ENCODE data around the gene CDH10. TPM values are rescaled to one million over a fixed set of nuclear protein-coding genes. Genes with fewer than 3 reads are reported as not detected.

CDH10 gene
- total RNA-seq, 1 experiment from 2014 or later, result not detected

- Histone ChIP-seq H3K27me3 (ENCODE audit: low read length) (no peaks in the 10 kb centered on the region), H3K4me2 (ENCODE audit: low read depth, low read length, poor library complexity, severe bottlenecking) (no peak overlapping the region), H2AFZ (ENCODE audit: low read length) (no peak overlapping the region), H3K79me2 (ENCODE audit: low read length) (no peaks in the 10 kb centered on the region), H3K27ac (ENCODE audit: low read length) (no peak overlapping the region), H3K9ac (ENCODE audit: low read length) (no peak overlapping the region), H3K9me2 (replicated peaks; ENCODE audit: insufficient read depth, low read length) (no peaks in the 10 kb centered on the region), H3K4me3 (ENCODE audit: low read length) (no peak overlapping the region), H3K4me1 (ENCODE audit: low read length) (no peaks in the 10 kb centered on the region), H4K20me1 (ENCODE audit: insufficient read depth, low read depth, low read length) (no peaks in the 10 kb centered on the region), H3K36me3 (ENCODE audit: insufficient read depth, low read length) (no peaks in the 10 kb centered on the region), H3K9me3 (ENCODE audit: low read length) (peaks cover 4% of the 10 kb centered on the region; the same call in 1 of the 2 replicates)
- DNase-seq, result no peak
These were observed 147.6 kb downstream of the CDH10 start for GRCh38 chr5:24497145-24497544.

- Histone ChIP-seq H3K4me1 (ENCODE audit: low read length) (no peaks in the 10 kb centered on the region), H3K79me2 (ENCODE audit: low read length) (no peaks in the 10 kb centered on the region), H3K4me2 (ENCODE audit: low read depth, low read length, poor library complexity, severe bottlenecking) (no peak overlapping the region), H3K27me3 (ENCODE audit: low read length) (no peaks in the 10 kb centered on the region), H4K20me1 (ENCODE audit: insufficient read depth, low read depth, low read length) (no peaks in the 10 kb centered on the region), H3K27ac (ENCODE audit: low read length) (no peak overlapping the region), H3K4me3 (ENCODE audit: low read length) (no peak overlapping the region), H3K9me2 (replicated peaks; ENCODE audit: insufficient read depth, low read length) (no peaks in the 10 kb centered on the region), H2AFZ (ENCODE audit: low read length) (no peak overlapping the region), H3K9me3 (ENCODE audit: low read length) (peaks cover 6% of the 10 kb centered on the region; the same call in 1 of the 2 replicates), H3K9ac (ENCODE audit: low read length) (no peak overlapping the region), H3K36me3 (ENCODE audit: insufficient read depth, low read length) (no peaks in the 10 kb centered on the region)
- no peak for DNase-seq
These were observed 148.5 kb downstream of the CDH10 start for GRCh38 chr5:24496268-24496667.

GRCh38 chr5:24492229-24492628 is 152.5 kb downstream of the CDH10 start:
- Histone ChIP-seq H3K9me3 (ENCODE audit: low read length) (peaks cover 7% of the 10 kb centered on the region; the same call in 1 of the 2 replicates), H3K4me2 (ENCODE audit: low read depth, low read length, poor library complexity, severe bottlenecking) (no peak overlapping the region), H3K9ac (ENCODE audit: low read length) (no peak overlapping the region), H3K79me2 (ENCODE audit: low read length) (no peaks in the 10 kb centered on the region), H3K36me3 (ENCODE audit: insufficient read depth, low read length) (no peaks in the 10 kb centered on the region), H3K9me2 (replicated peaks; ENCODE audit: insufficient read depth, low read length) (no peaks in the 10 kb centered on the region), H3K27me3 (ENCODE audit: low read length) (no peaks in the 10 kb centered on the region), H2AFZ (ENCODE audit: low read length) (no peak overlapping the region), H3K4me1 (ENCODE audit: low read length) (no peaks in the 10 kb centered on the region), H4K20me1 (ENCODE audit: insufficient read depth, low read depth, low read length) (no peaks in the 10 kb centered on the region), H3K27ac (ENCODE audit: low read length) (no peak overlapping the region), H3K4me3 (ENCODE audit: low read length) (no peak overlapping the region)
- no peak for DNase-seq

GRCh38 chr5:24491490-24491889 is 153.3 kb downstream of the CDH10 start:
- H3K27me3 ChIP-seq (ENCODE audit: low read length), result no peaks in the 10 kb centered on the region
- H3K9me2 ChIP-seq (replicated peaks; ENCODE audit: insufficient read depth, low read length), result no peaks in the 10 kb centered on the region
- no peaks in the 10 kb centered on the region for H3K4me1 ChIP-seq (ENCODE audit: low read length)
- H3K4me3 ChIP-seq (ENCODE audit: low read length), result no peak overlapping the region
- no peaks in the 10 kb centered on the region for H3K36me3 ChIP-seq (ENCODE audit: insufficient read depth, low read length)
- H2AFZ ChIP-seq (ENCODE audit: low read length), result no peak overlapping the region
- DNase-seq, result no peak
- no peak overlapping the region for H3K27ac ChIP-seq (ENCODE audit: low read length)
- H3K9me3 ChIP-seq (ENCODE audit: low read length), result peaks cover 7% of the 10 kb centered on the region; the same call in 1 of the 2 replicates
- no peak overlapping the region for H3K9ac ChIP-seq (ENCODE audit: low read length)
- no peaks in the 10 kb centered on the region for H3K79me2 ChIP-seq (ENCODE audit: low read length)
- H3K4me2 ChIP-seq (ENCODE audit: low read depth, low read length, poor library complexity, severe bottlenecking), result no peak overlapping the region
- no peaks in the 10 kb centered on the region for H4K20me1 ChIP-seq (ENCODE audit: insufficient read depth, low read depth, low read length)

- no peaks in the 10 kb centered on the region for H4K20me1 ChIP-seq (ENCODE audit: insufficient read depth, low read depth, low read length)
- no peaks in the 10 kb centered on the region for H3K36me3 ChIP-seq (ENCODE audit: insufficient read depth, low read length)
- no peak overlapping the region for H2AFZ ChIP-seq (ENCODE audit: low read length)
- H3K79me2 ChIP-seq (ENCODE audit: low read length), result no peaks in the 10 kb centered on the region
- H3K9me2 ChIP-seq (replicated peaks; ENCODE audit: insufficient read depth, low read length), result no peaks in the 10 kb centered on the region
- H3K9me3 ChIP-seq (ENCODE audit: low read length), result peaks cover 9% of the 10 kb centered on the region; the same call in 1 of the 2 replicates
- no peak overlapping the region for H3K4me2 ChIP-seq (ENCODE audit: low read depth, low read length, poor library complexity, severe bottlenecking)
- H3K9ac ChIP-seq (ENCODE audit: low read length), result no peak overlapping the region
- H3K4me3 ChIP-seq (ENCODE audit: low read length), result no peak overlapping the region
- H3K27me3 ChIP-seq (ENCODE audit: low read length), result no peaks in the 10 kb centered on the region
- no peak for DNase-seq
- no peak overlapping the region for H3K27ac ChIP-seq (ENCODE audit: low read length)
- H3K4me1 ChIP-seq (ENCODE audit: low read length), result no peaks in the 10 kb centered on the region
These were observed 157.2 kb downstream of the CDH10 start for GRCh38 chr5:24487368-24488229.

GRCh38 chr5:24480952-24481351 is 163.8 kb downstream of the CDH10 start:
- H3K4me2 ChIP-seq (ENCODE audit: low read depth, low read length, poor library complexity, severe bottlenecking), result no peak overlapping the region
- H3K79me2 ChIP-seq (ENCODE audit: low read length), result no peaks in the 10 kb centered on the region
- no peaks in the 10 kb centered on the region for H3K36me3 ChIP-seq (ENCODE audit: insufficient read depth, low read length)
- H3K27ac ChIP-seq (ENCODE audit: low read length), result no peak overlapping the region
- no peak overlapping the region for H2AFZ ChIP-seq (ENCODE audit: low read length)
- no peaks in the 10 kb centered on the region for H3K27me3 ChIP-seq (ENCODE audit: low read length)
- no peaks in the 10 kb centered on the region for H3K4me1 ChIP-seq (ENCODE audit: low read length)
- no peak for DNase-seq
- H3K9me3 ChIP-seq (ENCODE audit: low read length), result peaks cover 3% of the 10 kb centered on the region; the same call in 1 of the 2 replicates
- H3K9ac ChIP-seq (ENCODE audit: low read length), result no peak overlapping the region
- H3K9me2 ChIP-seq (replicated peaks; ENCODE audit: insufficient read depth, low read length), result no peaks in the 10 kb centered on the region
- H3K4me3 ChIP-seq (ENCODE audit: low read length), result no peak overlapping the region
- H4K20me1 ChIP-seq (ENCODE audit: insufficient read depth, low read depth, low read length), result no peaks in the 10 kb centered on the region

GRCh38 chr5:24477958-24478357 is 166.8 kb downstream of the CDH10 start:
- Histone ChIP-seq H3K9ac (ENCODE audit: low read length) (no peak overlapping the region), H3K36me3 (ENCODE audit: insufficient read depth, low read length) (no peaks in the 10 kb centered on the region), H3K4me1 (ENCODE audit: low read length) (no peaks in the 10 kb centered on the region), H3K4me3 (ENCODE audit: low read length) (no peak overlapping the region), H3K27me3 (ENCODE audit: low read length) (no peaks in the 10 kb centered on the region), H4K20me1 (ENCODE audit: insufficient read depth, low read depth, low read length) (no peaks in the 10 kb centered on the region), H3K79me2 (ENCODE audit: low read length) (no peaks in the 10 kb centered on the region), H3K27ac (ENCODE audit: low read length) (no peak overlapping the region), H3K4me2 (ENCODE audit: low read depth, low read length, poor library complexity, severe bottlenecking) (no peak overlapping the region), H3K9me2 (replicated peaks; ENCODE audit: insufficient read depth, low read length) (no peaks in the 10 kb centered on the region), H3K9me3 (ENCODE audit: low read length) (peaks cover 6% of the 10 kb centered on the region), H2AFZ (ENCODE audit: low read length) (no peak overlapping the region)
- no peak for DNase-seq

GRCh38 chr5:24475101-24475500 is 169.7 kb downstream of the CDH10 start:
- no peak for DNase-seq
- H3K27ac ChIP-seq (ENCODE audit: low read length), result no peak overlapping the region
- H3K79me2 ChIP-seq (ENCODE audit: low read length), result no peaks in the 10 kb centered on the region
- H3K9me3 ChIP-seq (ENCODE audit: low read length), result peaks cover 16% of the 10 kb centered on the region
- H3K27me3 ChIP-seq (ENCODE audit: low read length), result no peaks in the 10 kb centered on the region
- no peak overlapping the region for H2AFZ ChIP-seq (ENCODE audit: low read length)
- no peaks in the 10 kb centered on the region for H3K9me2 ChIP-seq (replicated peaks; ENCODE audit: insufficient read depth, low read length)
- no peak overlapping the region for H3K4me2 ChIP-seq (ENCODE audit: low read depth, low read length, poor library complexity, severe bottlenecking)
- no peak overlapping the region for H3K9ac ChIP-seq (ENCODE audit: low read length)
- H3K4me3 ChIP-seq (ENCODE audit: low read length), result no peak overlapping the region
- H3K36me3 ChIP-seq (ENCODE audit: insufficient read depth, low read length), result no peaks in the 10 kb centered on the region
- H3K4me1 ChIP-seq (ENCODE audit: low read length), result no peaks in the 10 kb centered on the region
- H4K20me1 ChIP-seq (ENCODE audit: insufficient read depth, low read depth, low read length), result no peaks in the 10 kb centered on the region
